Body of pancreas (tissue), 4 donors: ENCODE measurements around the gene DNAJC1. TPM values are rescaled to one million over a fixed set of nuclear protein-coding genes. Genes with fewer than 3 reads are reported as not detected.
A peak's percentile ranks its signal among the peaks of the same experiment; 100 is the strongest.

ENCODE experiments used
- ATAC-seq: fragments of 150-250 bp; one replicate; pipeline ENCODE4 v1.9.1; 2016
- DNase-seq, 4 donors: peaks; one replicate each; pipeline ENCODE4 v3.0.0-alpha.2; 2019
- H3K27ac ChIP-seq, 4 donors: fragments of 200-600 bp; sonication (generic); 1 replicate in 3 of 4; 2 replicates in 1 of 4; pipeline versions ENCODE4 v1.5.1 to v1.6.1; 2016 to 2019; ENCODE audit warnings: mild to moderate bottlenecking in 1 of 4, mixed read lengths in 1 of 4, moderate library complexity in 1 of 4
- H3K27me3 ChIP-seq, 2 donors: fragments of 200-600 bp; sonication (generic); one replicate each; pipeline ENCODE4 v1.6.0; 2016; ENCODE audit warnings: mild to moderate bottlenecking in 1 of 2
- H3K36me3 ChIP-seq, 2 donors: fragments of 200-600 bp; sonication (generic); replicated peaks in 1 of 2; 2 replicates each; pipeline ENCODE4 v1.5.1; 2016; ENCODE audit warnings: low read depth in 2 of 2; ENCODE audit not compliant: insufficient read depth in 1 of 2
- H3K4me1 ChIP-seq: fragments of 200-600 bp; sonication (generic); one replicate; pipeline ENCODE4 v1.6.0; 2016
- H3K4me3 ChIP-seq, 2 donors: fragments of 200-600 bp; sonication (generic); 1 replicate in 1 of 2; 2 replicates in 1 of 2; pipeline ENCODE4 v1.5.1; 2016 to 2019
- H3K9me3 ChIP-seq, 3 donors: fragments of 200-600 bp; sonication (generic); 1 replicate in 2 of 3; 2 replicates in 1 of 3; pipeline ENCODE4 v1.5.1; 2016
- CTCF ChIP-seq, 7 experiments: fragments of 450-650 bp in 4 of 7; fragments of 200-600 bp in 3 of 7; sonication (generic) in 3 of 7; IDR thresholded peaks; one replicate each; pipeline ENCODE4 v1.5.1; 2016 to 2019; ENCODE audit warnings: antibody characterized with exemption in 7 of 7
- POLR2A ChIP-seq, 3 donors: fragments of 450-650 bp; IDR thresholded peaks; one replicate each; pipeline ENCODE4 v1.6.1; 2016; ENCODE audit warnings: antibody characterized with exemption in 3 of 3, mild to moderate bottlenecking in 2 of 3
- whole genome bisulfite sequencing, 2 donors: methylation state at CpG; one replicate each; pipeline ENCODE4 v1.1.5; 2017; 5-methylcytosine and 5-hydroxymethylcytosine counted together
- intact Hi-C: fragments of 100-400 bp; cut with DNase I; formaldehyde crosslinking; loops from one replicate; pipeline ENCODE4 v1.15.1; 2023
- total RNA-seq, 2 donors: library from RNA; depleted of rRNA; stranded (reverse); fragments of >200 nt; gene quantifications; one replicate each; pipeline ENCODE4 v1.1.0, GENCODE V29; 2016

The DNAJC1 gene, protein sequence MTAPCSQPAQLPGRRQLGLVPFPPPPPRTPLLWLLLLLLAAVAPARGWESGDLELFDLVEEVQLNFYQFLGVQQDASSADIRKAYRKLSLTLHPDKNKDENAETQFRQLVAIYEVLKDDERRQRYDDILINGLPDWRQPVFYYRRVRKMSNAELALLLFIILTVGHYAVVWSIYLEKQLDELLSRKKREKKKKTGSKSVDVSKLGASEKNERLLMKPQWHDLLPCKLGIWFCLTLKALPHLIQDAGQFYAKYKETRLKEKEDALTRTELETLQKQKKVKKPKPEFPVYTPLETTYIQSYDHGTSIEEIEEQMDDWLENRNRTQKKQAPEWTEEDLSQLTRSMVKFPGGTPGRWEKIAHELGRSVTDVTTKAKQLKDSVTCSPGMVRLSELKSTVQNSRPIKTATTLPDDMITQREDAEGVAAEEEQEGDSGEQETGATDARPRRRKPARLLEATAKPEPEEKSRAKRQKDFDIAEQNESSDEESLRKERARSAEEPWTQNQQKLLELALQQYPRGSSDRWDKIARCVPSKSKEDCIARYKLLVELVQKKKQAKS
- 10 to 100 TPM; 45.7 to 90.3 TPM for total RNA-seq

DNA sequence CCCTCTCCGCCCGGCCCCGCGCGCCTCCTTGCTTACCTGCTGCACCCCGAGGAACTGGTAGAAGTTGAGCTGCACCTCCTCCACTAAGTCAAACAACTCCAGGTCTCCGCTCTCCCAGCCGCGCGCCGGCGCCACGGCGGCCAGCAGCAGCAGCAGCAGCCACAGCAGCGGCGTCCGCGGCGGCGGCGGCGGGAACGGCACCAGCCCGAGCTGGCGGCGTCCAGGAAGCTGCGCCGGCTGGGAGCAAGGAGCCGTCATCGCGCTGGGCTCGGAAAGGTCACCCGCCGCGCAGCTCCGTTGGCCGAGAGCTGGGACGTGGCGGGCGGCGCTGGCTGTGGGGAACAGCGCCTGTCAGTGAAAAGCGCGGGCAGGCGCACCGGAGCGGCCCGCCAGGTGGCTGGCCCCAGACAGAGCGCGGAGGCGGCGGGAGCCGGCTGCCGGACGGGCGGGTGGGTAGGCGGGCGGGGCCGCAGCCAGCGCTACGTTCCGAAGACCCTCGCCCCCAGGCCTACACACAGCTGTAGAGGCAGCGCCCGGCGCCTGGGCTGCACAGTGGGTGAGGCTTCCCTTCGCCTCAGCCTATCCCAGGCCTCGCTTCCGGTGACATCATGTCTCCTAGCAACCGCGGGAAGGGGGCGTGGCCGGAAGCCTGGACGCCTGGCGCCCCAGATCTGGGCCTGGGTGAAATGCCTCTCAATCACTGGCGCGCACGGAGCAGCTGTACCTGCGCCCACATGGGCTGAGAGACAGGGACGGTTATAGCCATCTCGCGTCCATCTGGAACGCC lies at the start of gene DNAJC1:
Gene DNAJC1 (minus strand): TSS at position 554 of the 787 bp plus-strand sequence. CDS start 296 bp downstream, at position 258.
- intact Hi-C loops: no loop called here
- WGBS, 2 donors: 0% methylated on average over 35 to 73 of the region's 83 CpGs

DNA sequence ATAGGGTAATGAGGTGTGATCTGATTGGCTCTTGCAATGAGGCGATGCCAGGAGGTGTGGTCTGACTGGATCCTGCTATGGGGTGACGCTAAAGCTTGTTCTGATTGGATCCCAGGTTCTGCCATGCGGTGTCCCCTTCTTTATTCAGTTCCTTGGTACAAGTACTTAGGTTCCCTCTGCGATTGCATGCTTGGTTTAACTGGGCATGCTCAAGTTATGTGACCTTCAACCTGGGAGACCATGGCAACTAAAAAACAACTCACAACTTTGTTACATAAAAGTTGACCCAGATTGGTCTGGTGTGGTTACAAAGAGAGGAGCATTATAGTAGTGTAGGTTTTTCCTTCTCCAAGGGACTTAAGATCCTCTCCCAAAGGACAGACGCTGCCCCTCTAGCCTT lies 49.5 kb upstream of the DNAJC1 start:
- Histone ChIP-seq H3K27ac (no peak overlapping the region), H3K27me3 (no peaks in the 10 kb centered on the region), H3K9me3 (no peaks in the 10 kb centered on the region), H3K4me1 (no peaks in the 10 kb centered on the region), H3K36me3 (no peaks in the 10 kb centered on the region), H3K4me3 (no peak overlapping the region)
- TF ChIP-seq CTCF (IDR thresholded peaks at IDR 0.05): no peak
- WGBS, 2 donors: 86 to 89% methylated on average over 5 of the region's 5 CpGs
- intact Hi-C loops: no loop called here
- DNase-seq (peak in 1 of 4 donors; percentile 4), ATAC-seq (no peak)

More for the DNA sequence above, at the start of gene DNAJC1:
- no peaks in the 10 kb centered on the region for H3K27me3 ChIP-seq
- no peaks in the 10 kb centered on the region for H3K9me3 ChIP-seq
- ATAC-seq (peak; percentile 97), DNase-seq (peak; percentile 99)
- peak within 1 kb of the TSS; percentile 96 to 99 (median 98) for H3K27ac ChIP-seq
- peaks cover 21% of the 10 kb centered on the region for H3K4me1 ChIP-seq
- peak; percentile 91 to 95 (median 92) for TF ChIP-seq POLR2A (IDR thresholded peaks at IDR 0.05)
- peak in 4 of 7 experiments; percentile 7 to 25 (median 8) for TF ChIP-seq CTCF (IDR thresholded peaks at IDR 0.05)
- peak within 1 kb of the TSS; percentile 38 to 46 for H3K4me3 ChIP-seq
- H3K36me3 ChIP-seq: no peaks in the 10 kb centered on the region

DNA sequence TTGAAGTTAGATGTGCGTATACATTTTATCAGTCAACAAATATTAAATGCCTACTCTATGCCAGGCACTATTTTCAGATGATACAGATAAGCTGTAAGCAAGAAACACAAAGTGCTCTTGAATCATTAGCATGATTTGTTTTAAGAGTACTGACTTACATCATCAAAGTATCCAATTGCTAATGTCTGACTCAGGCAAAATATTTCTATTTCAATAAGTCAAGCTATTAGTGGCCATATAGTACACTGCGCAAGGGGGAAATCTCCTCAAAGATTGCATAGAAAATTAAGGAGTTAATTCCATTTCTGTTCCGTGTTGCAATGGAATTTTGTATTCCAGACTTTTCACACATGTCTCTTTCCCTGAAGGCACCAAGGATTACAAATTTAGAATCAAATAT lies 46.1 kb upstream of the DNAJC1 start:
- no peaks in the 10 kb centered on the region for H3K27me3 ChIP-seq
- no peak for ATAC-seq
- no peak for TF ChIP-seq POLR2A (IDR thresholded peaks at IDR 0.05)
- no peak for TF ChIP-seq CTCF (IDR thresholded peaks at IDR 0.05)
- no peaks in the 10 kb centered on the region for H3K36me3 ChIP-seq
- no peaks in the 10 kb centered on the region for H3K9me3 ChIP-seq
- no peak for DNase-seq
- 65 to 67% methylated on average over 3 of the region's 3 CpGs for WGBS, 2 donors
- H3K27ac ChIP-seq: no peak overlapping the region
- no peaks in the 10 kb centered on the region for H3K4me1 ChIP-seq
- intact Hi-C loops: no loop called here
- no peak overlapping the region for H3K4me3 ChIP-seq

GRCh38 chr10:22047812-22048211 lies 44.3 kb upstream of the DNAJC1 start:
- DNase-seq: no peak
- Histone ChIP-seq H3K9me3 (no peaks in the 10 kb centered on the region), H3K36me3 (no peaks in the 10 kb centered on the region), H3K27ac (no peak overlapping the region), H3K4me3 (no peak overlapping the region), H3K4me1 (no peaks in the 10 kb centered on the region), H3K27me3 (no peaks in the 10 kb centered on the region)
- TF ChIP-seq CTCF (IDR thresholded peaks at IDR 0.05) (no peak), POLR2A (IDR thresholded peaks at IDR 0.05) (no peak)
- intact Hi-C loops: no loop called here
- no peak for ATAC-seq
- WGBS, 2 donors: 65 to 80% methylated on average over 1 of the region's 1 CpG
